Effector CD8-positive, alpha-beta T cell (primary cell): ENCODE data around the gene CD83.
"Not testable (repeated sequence)": the region's sequence is repeated elsewhere in the genome, so short reads cannot be mapped to it uniquely, and the experiment has no call there.

Experiments
- DNase-seq: peaks from one replicate; lab custom pipeline; 2025; lab: John Stamatoyannopoulos, UW

CD83 gene

DNA sequence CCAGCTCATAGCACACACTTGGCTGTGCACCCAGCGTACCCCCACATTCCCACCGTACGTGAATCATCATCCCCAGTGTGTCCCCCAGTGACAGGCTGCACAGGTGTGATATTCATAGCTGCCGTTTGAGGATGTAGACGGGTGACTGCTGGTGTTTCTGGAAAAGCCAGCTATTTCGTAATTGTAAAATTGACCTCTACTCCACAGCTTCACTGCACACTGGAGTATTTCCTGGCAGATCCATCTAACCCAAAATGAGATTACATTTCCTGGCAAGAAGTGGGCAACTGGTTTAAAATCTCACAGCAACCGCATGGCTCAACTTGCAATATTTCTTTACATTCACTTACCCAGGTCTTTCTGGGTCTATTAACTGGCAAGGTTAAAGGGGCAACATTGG lies 30.3 kb downstream of the CD83 start:
- DNase-seq = no peak

DNA sequence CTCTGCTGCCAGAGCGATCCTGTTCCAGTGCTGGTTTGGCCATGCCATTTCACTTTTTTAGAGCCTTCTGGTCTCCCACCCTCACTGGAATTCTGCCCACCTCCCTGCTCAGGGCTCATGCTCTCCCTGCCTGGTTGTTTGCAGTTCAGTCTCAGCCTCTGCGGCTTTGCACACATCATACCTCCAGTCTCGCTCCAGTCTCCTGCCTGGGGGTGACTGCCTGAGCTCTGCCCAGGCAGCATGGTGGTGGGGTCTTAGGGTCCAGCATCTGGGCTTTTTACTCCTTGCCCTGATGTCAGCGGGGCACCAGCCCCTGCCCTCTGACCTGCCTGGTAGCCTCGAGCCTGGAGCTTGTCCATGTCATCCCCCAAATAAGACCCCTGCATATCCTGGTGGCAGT lies 30.9 kb downstream of the CD83 start:
- DNase-seq = no peak

DNA sequence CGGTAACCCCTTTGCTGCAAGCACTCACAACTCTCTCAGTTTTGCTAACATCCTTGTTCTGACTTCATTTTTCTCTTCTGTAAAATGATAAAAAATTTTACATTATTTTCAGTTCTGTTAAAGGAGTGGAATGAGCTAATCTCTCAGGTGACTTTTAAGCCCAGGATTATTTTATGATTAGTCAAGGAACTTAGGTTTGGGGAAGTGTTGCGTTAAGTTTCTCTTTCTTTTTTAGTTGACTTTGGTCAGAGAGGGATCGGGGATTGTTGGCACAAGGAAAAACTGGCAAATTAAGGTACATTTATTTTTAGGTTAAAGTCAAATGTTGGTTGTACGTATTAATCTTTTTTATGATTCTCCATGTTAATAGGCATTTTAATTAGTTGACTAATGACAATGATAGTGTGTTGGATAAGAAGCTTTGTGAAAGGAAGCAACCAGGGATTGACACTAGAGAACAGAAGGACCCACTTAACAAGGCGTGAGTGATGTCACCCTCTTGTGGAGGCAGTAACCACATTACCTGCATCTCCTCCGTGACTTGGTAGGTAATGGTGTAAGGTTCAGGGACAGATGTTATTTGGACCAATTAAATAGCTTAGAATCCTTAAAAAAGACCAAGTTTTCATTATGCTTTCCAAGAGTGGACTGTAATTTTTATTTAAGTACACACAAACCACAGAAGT lies 31.6 kb downstream of the CD83 start:
- no peak for DNase-seq

DNA sequence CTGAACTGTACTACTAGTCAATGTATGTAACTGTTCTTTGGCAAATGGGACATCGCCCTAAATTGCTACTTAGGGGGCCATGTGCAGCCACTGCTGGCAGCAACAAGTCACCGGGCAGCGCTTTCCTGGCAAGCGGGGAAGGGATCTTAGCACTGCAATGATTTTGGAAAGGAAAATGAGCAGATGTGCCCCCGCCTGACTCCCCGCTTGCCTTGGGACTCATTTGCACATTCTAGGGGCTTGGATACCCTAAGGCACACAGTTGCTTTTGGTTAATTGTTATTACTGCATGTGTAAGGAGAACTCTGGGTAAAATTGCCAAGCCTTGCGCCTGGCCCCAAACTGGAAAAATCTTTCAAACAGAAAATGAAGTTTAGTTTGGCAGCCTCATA lies 32.2 kb downstream of the CD83 start:
- DNase-seq = no peak

DNA sequence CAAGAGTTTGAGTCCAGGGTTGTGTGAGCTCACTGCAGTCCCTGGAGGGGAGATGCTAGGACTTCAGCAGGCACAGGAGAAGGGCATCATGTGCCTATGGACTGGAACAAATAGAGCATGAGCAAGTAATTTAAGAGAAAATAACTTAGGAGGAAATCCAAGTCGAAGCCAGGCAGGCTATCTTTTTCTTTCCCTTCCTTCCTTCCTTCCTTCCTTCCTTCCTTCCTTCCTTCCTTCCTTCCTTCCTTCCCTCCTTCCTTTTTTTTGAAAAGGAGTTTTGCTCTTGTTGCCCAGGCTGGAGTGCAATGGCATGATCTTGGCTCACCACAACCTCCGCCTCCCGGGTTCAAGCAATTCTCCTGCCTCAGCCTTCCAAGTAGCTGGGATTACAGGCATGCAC lies 33.7 kb downstream of the CD83 start:
- not testable (repeated sequence) for DNase-seq

DNA sequence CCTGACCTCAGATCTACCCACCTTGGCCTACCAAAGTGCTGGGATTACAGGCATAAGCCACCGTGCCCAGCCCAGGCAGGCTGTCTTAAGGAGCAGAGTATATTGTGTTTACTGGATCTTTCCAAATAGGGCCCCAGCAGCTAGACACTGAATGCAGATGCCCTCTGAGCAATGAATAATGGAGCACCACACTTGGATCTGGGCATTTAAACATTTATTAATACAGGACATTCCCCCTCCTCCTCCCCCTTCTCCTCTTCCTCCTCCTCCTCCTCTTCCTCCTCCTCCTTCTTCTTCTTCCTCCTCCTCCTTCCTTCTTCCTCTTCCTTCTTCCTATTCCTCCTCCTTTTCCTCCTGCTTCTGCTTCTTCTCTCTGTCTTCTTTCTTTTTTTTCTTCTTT lies 34.2 kb downstream of the CD83 start:
- no peak for DNase-seq

DNA sequence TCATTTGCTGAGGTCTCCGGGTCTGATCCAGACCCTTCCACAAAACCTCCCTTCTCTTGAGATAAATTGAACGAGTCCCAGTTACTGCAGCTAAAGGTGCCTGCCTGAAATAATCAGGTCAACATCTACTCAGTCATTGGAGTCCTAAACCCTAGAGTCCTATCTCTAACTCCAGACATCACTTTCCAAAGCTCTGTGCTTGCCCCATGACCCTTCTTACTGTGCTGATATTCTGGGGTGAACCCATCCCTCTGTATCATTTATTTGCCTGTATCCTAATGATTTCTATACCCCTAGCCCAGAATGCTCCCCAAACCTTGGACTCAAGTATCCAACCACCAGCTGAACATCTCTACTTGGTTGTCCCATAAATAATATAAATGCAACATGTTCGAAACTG lies 35.7 kb downstream of the CD83 start:
- DNase-seq = no peak

DNA sequence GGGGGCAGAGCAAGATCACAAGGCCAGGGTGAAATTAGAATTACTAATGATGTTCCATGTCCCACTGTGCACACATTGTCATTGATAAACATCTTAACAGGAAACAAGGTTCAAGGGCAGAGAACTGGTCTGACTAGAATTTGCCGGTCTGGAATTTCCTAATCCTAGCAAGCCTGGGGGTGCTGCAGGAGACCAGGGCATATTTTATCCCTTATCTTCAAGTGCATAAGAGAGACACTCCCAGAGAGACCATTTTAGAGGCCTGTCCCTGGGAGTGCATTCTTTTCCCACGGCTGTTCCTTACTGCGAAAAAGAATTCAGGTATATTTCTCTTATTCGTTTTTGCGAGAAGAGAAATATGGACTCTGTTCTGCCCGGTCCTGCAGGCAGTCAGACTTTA lies 41.5 kb downstream of the CD83 start:
- no peak for DNase-seq

DNA sequence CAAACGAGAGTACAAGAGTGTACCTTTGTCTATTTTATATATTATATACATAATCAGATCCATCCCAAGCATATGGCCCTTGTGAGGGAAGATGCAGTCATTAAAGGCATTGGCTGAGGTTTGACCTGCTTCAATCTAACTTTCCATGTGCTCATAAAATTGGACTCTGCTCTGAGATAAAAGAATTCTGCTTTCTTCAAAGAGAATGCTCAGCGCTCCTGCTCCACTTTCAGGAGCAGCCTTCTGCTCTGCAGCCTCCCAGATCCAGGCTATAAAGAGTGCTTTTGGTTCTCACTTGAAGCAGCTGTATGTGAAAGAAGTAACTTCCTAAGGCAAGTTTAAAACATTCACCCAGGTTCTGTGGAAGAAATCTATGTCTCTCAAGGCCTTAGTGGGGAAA lies 45.3 kb downstream of the CD83 start:
- no peak for DNase-seq

DNA sequence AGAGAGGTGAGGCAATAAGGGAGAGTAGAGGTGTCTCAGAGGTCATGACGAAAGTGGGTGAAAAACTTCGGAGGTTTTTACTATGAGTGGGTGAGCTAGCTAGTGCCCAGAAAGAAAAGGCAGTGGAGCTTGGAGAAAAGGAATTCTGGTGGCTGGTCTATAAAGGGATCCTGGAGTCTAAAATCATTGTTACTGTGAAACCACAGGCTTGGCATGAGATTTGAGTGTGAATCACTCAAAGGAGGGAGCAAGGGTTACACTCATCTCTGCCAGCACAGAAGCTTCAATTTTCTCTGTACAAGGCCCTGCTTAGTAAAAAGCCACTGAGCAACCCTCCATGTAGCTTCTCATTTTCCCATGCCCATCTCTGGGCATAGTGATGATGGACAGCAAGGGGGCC lies 47.5 kb downstream of the CD83 start:
- DNase-seq = no peak

DNA sequence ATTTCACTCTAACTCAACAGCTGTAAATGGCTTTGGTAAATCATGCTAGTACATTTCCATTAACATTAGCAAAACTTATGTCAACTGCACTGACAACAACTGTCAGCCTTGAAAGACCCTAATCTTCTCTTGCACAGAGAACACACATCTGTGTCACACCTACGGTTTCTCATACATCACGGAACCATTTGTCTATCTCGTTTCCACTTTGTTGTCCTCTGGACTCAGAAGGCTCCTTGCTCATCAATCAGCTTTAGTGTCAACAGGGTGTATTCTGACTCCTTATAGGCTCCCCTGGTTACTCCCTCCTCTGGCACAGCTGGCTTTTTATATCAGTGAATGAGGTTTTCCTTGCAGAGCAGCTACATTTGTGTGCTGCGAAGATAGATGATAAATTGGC lies 49.3 kb downstream of the CD83 start:
- DNase-seq = no peak

DNA sequence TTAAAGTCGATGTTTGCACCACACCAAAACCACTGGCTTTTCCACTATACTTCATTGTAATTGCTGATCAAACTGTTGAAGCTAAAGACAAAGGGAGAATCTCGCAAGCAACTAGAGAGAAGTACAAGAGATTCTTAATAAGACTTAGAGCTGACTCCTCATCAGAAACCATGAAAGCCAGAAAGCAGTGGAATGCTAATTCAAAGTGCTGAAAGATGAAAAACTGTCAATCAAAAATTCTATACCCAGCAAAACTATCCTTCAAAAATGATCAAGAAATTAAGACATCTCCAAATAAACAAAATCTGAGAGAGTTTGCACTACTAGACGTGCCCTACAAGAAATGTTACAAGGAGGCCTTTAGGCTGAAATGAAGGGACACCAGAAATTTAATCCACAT lies 52.6 kb downstream of the CD83 start:
- no peak for DNase-seq

DNA sequence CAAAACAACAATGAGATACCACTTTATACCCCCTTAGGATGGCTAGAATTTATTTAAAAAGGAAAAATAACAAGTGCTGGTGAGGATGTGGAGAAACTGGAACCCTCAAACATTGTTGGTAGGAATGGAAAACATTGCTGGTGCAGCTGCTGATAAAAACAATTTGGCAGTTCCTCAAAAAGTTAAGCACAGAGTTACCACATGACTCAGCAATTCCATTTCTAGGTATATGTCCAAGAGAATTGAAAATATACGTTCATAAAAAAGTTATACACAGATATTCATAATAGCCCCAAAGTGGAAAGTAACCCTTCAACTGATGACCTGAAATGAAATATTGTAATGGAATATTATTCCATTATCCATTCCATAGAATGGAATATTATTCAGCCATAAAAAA lies 55.0 kb downstream of the CD83 start:
- no peak for DNase-seq

DNA sequence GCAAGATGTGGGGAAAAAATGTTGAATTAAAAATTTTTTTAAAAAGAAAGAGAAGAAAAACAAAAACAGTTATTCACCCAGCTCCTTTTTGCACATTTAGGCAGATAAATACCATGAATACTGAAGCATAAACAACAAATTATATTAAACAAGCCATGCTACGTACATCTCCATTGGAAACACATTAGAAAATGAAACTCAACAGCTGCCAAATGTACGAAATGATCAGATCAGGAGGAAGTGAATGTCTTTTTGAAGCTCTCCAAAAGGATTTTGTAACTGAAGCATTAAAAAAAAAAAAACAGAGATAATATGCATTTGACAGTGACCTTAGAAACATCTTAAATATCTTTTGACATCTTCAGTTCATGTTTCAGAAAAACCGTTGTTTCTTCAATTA lies 56.7 kb downstream of the CD83 start:
- DNase-seq = no peak

DNA sequence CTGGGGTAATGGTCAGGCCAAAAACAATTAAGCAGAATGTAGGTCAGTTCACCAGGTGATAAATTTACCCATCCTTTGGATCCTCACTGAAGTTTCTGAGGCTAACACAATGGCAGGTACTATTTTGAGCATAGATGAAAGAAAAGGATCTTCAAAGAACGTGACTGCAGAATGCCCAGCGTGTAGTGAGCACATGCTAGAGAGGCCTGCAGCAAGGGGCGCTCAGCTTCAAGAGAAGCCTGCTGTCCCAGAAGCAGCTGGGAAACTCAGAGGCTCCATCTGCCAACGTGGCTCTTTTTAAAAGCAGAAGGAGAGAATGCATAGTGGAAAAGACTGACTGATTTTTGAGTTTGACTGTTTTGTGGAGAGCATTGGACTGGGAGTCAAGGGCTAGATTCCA lies 57.4 kb downstream of the CD83 start:
- DNase-seq = no peak

DNA sequence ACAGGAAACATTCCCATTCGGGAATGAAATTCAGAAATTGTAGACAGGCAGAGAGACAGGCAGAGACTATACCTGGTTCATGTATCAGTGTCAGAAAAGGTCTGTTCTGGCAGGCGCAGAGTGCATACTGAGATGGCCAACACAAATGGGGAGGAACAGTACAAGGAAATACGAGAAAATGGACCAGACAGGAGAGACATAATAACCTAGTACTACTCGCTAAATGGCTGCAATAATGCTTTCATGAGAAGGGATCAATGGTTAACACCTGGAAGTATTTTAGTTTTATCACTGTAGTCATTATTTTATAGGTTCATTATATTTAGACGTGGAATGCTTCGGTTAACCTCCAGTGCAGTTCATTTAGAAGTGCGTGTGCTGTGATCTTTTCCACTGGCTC lies 58.9 kb downstream of the CD83 start:
- DNase-seq = no peak

DNA sequence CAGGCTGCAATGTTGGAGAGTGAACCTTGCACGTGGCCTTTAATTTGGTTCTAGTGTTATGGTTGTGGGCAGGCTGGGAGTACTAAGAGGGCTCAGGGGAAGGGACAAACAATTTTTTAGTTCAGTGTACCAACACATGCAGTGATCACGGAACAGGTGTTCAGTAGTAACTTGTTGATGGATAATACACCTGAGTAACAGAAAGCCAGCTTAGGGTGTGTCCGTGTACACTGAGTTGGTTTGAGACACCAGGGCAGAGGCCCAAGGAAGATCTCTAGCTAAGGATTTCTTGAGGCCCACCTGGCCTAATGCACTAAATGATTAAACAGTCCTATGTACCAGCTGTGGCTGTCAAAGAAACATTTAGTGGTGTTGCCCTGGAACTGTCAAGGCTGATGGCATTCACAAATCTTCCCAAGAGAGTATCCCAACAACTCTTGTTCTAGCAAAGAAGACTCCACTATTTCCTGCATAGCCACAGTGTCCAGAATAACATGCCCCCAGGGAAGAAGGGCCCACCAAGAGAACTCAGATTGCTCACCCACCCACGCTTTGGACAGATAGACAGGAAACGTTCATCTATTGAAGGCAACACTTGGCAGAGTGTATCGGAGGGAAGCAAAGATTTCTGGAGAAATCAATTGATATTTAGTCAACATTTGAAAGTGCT lies 60.0 kb downstream of the CD83 start:
- DNase-seq = no peak

DNA sequence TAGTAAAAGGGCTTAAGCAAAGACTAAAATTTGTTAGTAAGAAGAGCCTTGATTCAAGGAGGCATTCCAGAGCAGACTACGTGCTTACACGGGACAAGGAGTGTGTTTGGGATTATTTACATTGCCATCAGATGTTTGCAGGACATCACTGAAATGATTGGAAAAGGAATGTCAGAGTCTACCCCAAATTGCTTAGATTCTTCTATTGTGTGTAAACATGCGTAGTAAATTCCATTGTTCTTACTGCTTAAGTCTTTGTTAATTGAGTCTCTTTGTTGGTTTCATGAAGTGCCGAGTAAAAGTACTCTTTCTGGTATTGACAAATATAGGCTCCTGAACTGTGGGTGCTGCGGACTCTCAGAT lies 60.5 kb downstream of the CD83 start:
- DNase-seq = no peak

DNA sequence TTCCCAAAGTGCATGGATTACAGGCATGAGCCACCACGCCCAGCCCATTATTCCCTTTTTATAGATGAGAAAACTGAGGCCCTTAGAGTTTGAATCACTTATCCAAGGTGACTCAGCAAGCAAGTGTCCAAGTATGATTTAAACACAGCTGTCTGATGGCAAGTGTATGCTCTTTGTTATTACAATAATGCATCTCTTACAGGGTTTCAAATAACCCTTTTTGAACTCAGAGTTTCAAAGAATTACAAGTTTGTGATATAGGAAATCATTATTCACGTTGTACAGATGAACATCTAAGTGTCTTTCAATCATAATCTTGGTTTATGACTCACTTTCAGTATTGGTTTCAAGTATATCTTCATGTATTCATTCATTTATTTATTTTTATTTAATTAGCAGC lies 63.0 kb downstream of the CD83 start:
- DNase-seq = no peak

DNA sequence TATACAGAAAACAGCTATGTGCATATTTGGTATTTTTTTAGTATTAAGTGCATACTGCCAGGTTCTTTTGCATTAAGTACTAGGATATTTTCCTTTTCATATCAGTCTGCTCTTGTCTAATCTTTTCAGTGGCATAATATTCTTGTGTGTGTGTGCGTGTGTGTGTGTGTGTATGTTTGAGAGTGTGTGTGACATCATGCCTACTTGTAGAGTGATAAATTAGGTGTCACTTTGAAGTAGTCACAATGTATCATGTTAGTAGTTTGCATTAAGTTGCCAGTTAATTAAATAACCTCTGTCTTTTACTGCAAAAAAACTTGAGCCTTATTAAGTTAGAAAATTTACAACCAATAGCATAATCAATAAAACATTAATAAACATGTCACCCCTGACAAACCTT lies 65.3 kb downstream of the CD83 start:
- DNase-seq = no peak
